Measurements from ENCODE around the gene EMILIN1. TPM values are rescaled to one million over a fixed set of nuclear protein-coding genes. Genes with fewer than 3 reads are reported as not detected.

The EMILIN1 gene
- total and polyA plus RNA-seq, 2 of the 8 experiments (the other 6 are each of a cell fraction or from before 2014, with no cell fraction given), result 1.9 to 3.0 TPM

GRCh38 chr2:27117995-27118524 lies 39.6 kb downstream of the EMILIN1 start:
- ChIA-PET CTCF (ENCODE audit: partially characterized antibody) (interaction anchor here (0.7 to 1.2 kb wide), 4 partner anchors 8 to 52 kb away, joined by 3 to 6 read pairs (median 4); no protein-coding TSS in a partner anchor), POLR2A (ENCODE audit: partially characterized antibody) (interaction anchor here (0.6 to 1.5 kb wide), 7 partner anchors 8 to 63 kb away, joined by 3 to 5 read pairs (median 4); partner anchors contain the start of gene PREB)
- H2AFZ ChIP-seq (ENCODE audit: low read length), result peak overlapping the region; percentile 86; the same call in 1 of the 2 replicates
- H3K18ac ChIP-seq (ENCODE audit: extremely low read depth, low read length), result peak overlapping the region; percentile 51; the same call in 1 of the 2 replicates
- peak overlapping the region; percentile 88; the same call in 1 of the 2 replicates for H4K8ac ChIP-seq (ENCODE audit: extremely low read depth, insufficient read depth, low read length)
- 53% methylated on average over 10 of the region's 14 CpGs; no CpG with 5 or more reads in 1 of the 2 experiments for WGBS, 2 experiments (ENCODE audit: extremely low coverage in 1 of 2, insufficient coverage in 1 of 2, insufficient read length in 1 of 2, insufficient replicate concordance in 2 of 2, low coverage in 1 of 2, low lambda C conversion rate in 2 of 2, missing lambda C conversion rate in 1 of 2)
- H3K4me3 ChIP-seq (ENCODE audit: extremely low read depth in 1 of 4, insufficient read depth in 2 of 4, low read depth in 3 of 4, low read length in 4 of 4), result peak overlapping the region; percentile 40 to 68 (median 52)
- H3K27me3 ChIP-seq (replicated peaks in 1 of 4; ENCODE audit: control insufficient read depth in 3 of 4, extremely low read depth in 1 of 4, insufficient read depth in 3 of 4, low read length in 3 of 4), result peaks cover 8 to 56% (median 42%) of the 10 kb centered on the region in 4 experiments
- FAIRE-seq (no peak), DNase-seq (ENCODE audit: low read depth in 1 of 2, low spot score in 2 of 2) (no peak)
- no peaks in the 10 kb centered on the region for H3K79me1 ChIP-seq (ENCODE audit: low read depth, low read length)
- H3K36me3 ChIP-seq (ENCODE audit: control insufficient read depth in 2 of 4, insufficient read depth in 4 of 4, low read length in 3 of 4), result no peaks in the 10 kb centered on the region
- no peak overlapping the region for H4K91ac ChIP-seq (replicated peaks; ENCODE audit: insufficient read length, low read length)
- H3K9me3 ChIP-seq (ENCODE audit: insufficient read depth in 2 of 2, low read depth in 1 of 2, low read length in 1 of 2), result no peaks in the 10 kb centered on the region
- H3K23ac ChIP-seq (ENCODE audit: insufficient read length), result no peak overlapping the region
- no peak overlapping the region for H3K27ac ChIP-seq (ENCODE audit: low read depth, low read length)
- no peak for TF ChIP-seq POLR2A (IDR thresholded peaks at IDR 0.05; ENCODE audit: control extremely low read depth in 1 of 2, low read depth in 2 of 2, low read length in 2 of 2)
- TF ChIP-seq YY1 (IDR thresholded peaks at IDR 0.05; ENCODE audit: low read depth, low read length), result no peak
- no peak for TF ChIP-seq HDAC2 (IDR thresholded peaks at IDR 0.05; ENCODE audit: borderline replicate concordance in 1 of 2, low read depth in 2 of 2, low read length in 2 of 2)
- TF ChIP-seq PHF8 (conservative IDR thresholded peaks at IDR 0.05; ENCODE audit: low read depth, low read length), result no peak
- TF ChIP-seq ZNF274 (IDR thresholded peaks at IDR 0.05; ENCODE audit: borderline replicate concordance, extremely low read depth, low read length), result no peak
- no peak overlapping the region for H2BK15ac ChIP-seq (ENCODE audit: low read length)
- peaks cover 0 to 12% (median 7%) of the 10 kb centered on the region in 4 experiments; a peak in 5 of 7 replicates for H3K4me1 ChIP-seq (replicated peaks in 1 of 4; ENCODE audit: control insufficient read depth in 3 of 4, insufficient read depth in 4 of 4, low read length in 3 of 4)
- H3K4me2 ChIP-seq (ENCODE audit: insufficient read depth in 1 of 2, low read depth in 2 of 2, low read length in 2 of 2), result peak overlapping the region; percentile 94 to 98
- no peak overlapping the region for H3K9ac ChIP-seq (replicated peaks in 1 of 4; ENCODE audit: extremely low read depth in 1 of 4, low read depth in 3 of 4, low read length in 3 of 4)
- H3K4ac ChIP-seq (replicated peaks; ENCODE audit: insufficient read length, low read depth, low read length), result no peak overlapping the region
- no peak overlapping the region for H2BK5ac ChIP-seq (ENCODE audit: low read depth, low read length)
- H2BK20ac ChIP-seq (ENCODE audit: low read length), result no peak overlapping the region
- peaks cover 10% of the 10 kb centered on the region for H3K23me2 ChIP-seq (ENCODE audit: low read depth, low read length)
- H4K20me1 ChIP-seq (replicated peaks in 1 of 2; ENCODE audit: control insufficient read depth in 1 of 2, insufficient read depth in 2 of 2, low read length in 2 of 2), result no peaks in the 10 kb centered on the region
- H4K5ac ChIP-seq (ENCODE audit: insufficient read length, low read depth, low read length), result no peak overlapping the region
- no peak overlapping the region for H3K14ac ChIP-seq (ENCODE audit: insufficient read length)
- no peak overlapping the region for H2BK12ac ChIP-seq (ENCODE audit: low read depth, low read length)
- no peak overlapping the region for H2BK120ac ChIP-seq (replicated peaks; ENCODE audit: low read depth, low read length)
- H3K79me2 ChIP-seq (ENCODE audit: control insufficient read depth in 1 of 2, insufficient read depth in 2 of 2, low read length in 2 of 2), result no peaks in the 10 kb centered on the region
- no peak overlapping the region for H2AK5ac ChIP-seq (ENCODE audit: low read depth, low read length)
- no peak overlapping the region for H3K56ac ChIP-seq (replicated peaks; ENCODE audit: insufficient read length, low read depth, low read length)

All from H1 (cell line).